HEK293 (cell line): ENCODE measurements around the gene FGF12.

Source experiments
- CTCF ChIA-PET: fragments of 350-600 bp; formaldehyde crosslinking; extraction: SDS; loops from one replicate; lab custom pipeline; 2021; ENCODE audit warnings: antibody characterized with exemption; lab: Yijun Ruan, JAX
- POLR2A ChIA-PET: fragments of 300-600 bp; formaldehyde crosslinking; extraction: SDS; loops from one replicate; lab custom pipeline; 2020; ENCODE audit warnings: antibody characterized with exemption, inconsistent platforms; lab: Yijun Ruan, JAX
- H3K27ac ChIP-seq: fragments of 200-500 bp; sonication (Bioruptor generic); 2 replicates; pipeline ENCODE4 v1.5.1; 2014; ENCODE audit warnings: low read depth, low read length, control low read depth, inconsistent platforms; ENCODE audit errors: extremely low read depth
- H3K36me3 ChIP-seq, 2 experiments: fragments of 200-500 bp in 1 of 2; sonication (Bioruptor generic) in 1 of 2; 1 replicate in 1 of 2; 2 replicates in 1 of 2; pipeline ENCODE4 v1.5.1; 2014 to 2017; ENCODE audit warnings: inconsistent platforms in 2 of 2, low read length in 2 of 2; ENCODE audit not compliant: control insufficient read depth in 2 of 2, insufficient read depth in 1 of 2
- H3K4me1 ChIP-seq: fragments of 200-500 bp; sonication (Bioruptor generic); 2 replicates; pipeline ENCODE4 v1.5.1; 2014; ENCODE audit warnings: mild to moderate bottlenecking, low read length, inconsistent platforms; ENCODE audit not compliant: control insufficient read depth, insufficient read depth
- H3K4me3 ChIP-seq: 2 replicates; pipeline ENCODE4 v1.5.1; 2011; ENCODE audit warnings: low read depth, mild to moderate bottlenecking, control low read depth, low read length, moderate library complexity
- H3K9me3 ChIP-seq: fragments of 200-500 bp; sonication (Bioruptor generic); 2 replicates; pipeline ENCODE4 v1.5.1; 2014; ENCODE audit warnings: low read depth, low read length, inconsistent platforms; ENCODE audit not compliant: control insufficient read depth, insufficient read depth
- HOXC10 ChIP-seq: sonication (generic); formaldehyde crosslinking; IDR thresholded peaks from 2 replicates; pipeline ENCODE4 v1.8.1; 2023; ENCODE audit warnings: mild to moderate bottlenecking, missing genetic modification reagents
- KLF1 ChIP-seq: fragments of 450-650 bp; formaldehyde crosslinking; IDR thresholded peaks from 2 replicates; pipeline ENCODE4 v1.5.1; 2016; ENCODE audit warnings: missing biosample characterization, missing genetic modification characterization
- KLF8 ChIP-seq: fragments of 450-650 bp; formaldehyde crosslinking; IDR thresholded peaks from 2 replicates; pipeline ENCODE4 v1.5.1; 2016; ENCODE audit warnings: missing biosample characterization, missing genetic modification characterization
- SCRT1 ChIP-seq: fragments of 450-650 bp; formaldehyde crosslinking; IDR thresholded peaks from 2 replicates; pipeline ENCODE4 v1.5.1; 2016; ENCODE audit warnings: missing biosample characterization, missing genetic modification characterization, borderline replicate concordance
- TRIM28 ChIP-seq: IDR thresholded peaks from 2 replicates; pipeline ENCODE4 v1.6.1; 2011; ENCODE audit warnings: low read length, control low read depth, borderline replicate concordance
- ZBTB21 ChIP-seq: fragments of 450-650 bp; formaldehyde crosslinking; IDR thresholded peaks from 2 replicates; pipeline ENCODE4 v1.5.1; 2017; ENCODE audit warnings: missing biosample characterization, missing genetic modification characterization
- ZBTB48 ChIP-seq: fragments of 450-650 bp; formaldehyde crosslinking; IDR thresholded peaks from 2 replicates; pipeline ENCODE4 v1.5.1; 2016; ENCODE audit warnings: missing biosample characterization, missing genetic modification characterization
- ZFP41 ChIP-seq: fragments of 450-650 bp; formaldehyde crosslinking; IDR thresholded peaks from 2 replicates; pipeline ENCODE4 v1.5.1; 2016; ENCODE audit warnings: missing biosample characterization, missing genetic modification characterization, borderline replicate concordance
- ZIC2 ChIP-seq: fragments of 450-650 bp; formaldehyde crosslinking; IDR thresholded peaks from 2 replicates; pipeline ENCODE4 v1.5.1; 2016; ENCODE audit warnings: missing biosample characterization, missing genetic modification characterization
- ZNF133 ChIP-seq: fragments of 450-650 bp; formaldehyde crosslinking; IDR thresholded peaks from 2 replicates; pipeline ENCODE4 v1.5.1; 2016; ENCODE audit warnings: missing biosample characterization, missing genetic modification characterization
- ZNF148 ChIP-seq: fragments of 450-650 bp; formaldehyde crosslinking; IDR thresholded peaks from 2 replicates; pipeline ENCODE4 v1.5.0; 2017; ENCODE audit warnings: missing biosample characterization, missing genetic modification characterization, borderline replicate concordance
- ZNF169 ChIP-seq: fragments of 450-650 bp; formaldehyde crosslinking; IDR thresholded peaks from 2 replicates; pipeline ENCODE4 v1.5.1; 2016; ENCODE audit warnings: missing biosample characterization, missing genetic modification characterization
- ZNF202 ChIP-seq: fragments of 450-650 bp; formaldehyde crosslinking; IDR thresholded peaks from 2 replicates; pipeline ENCODE4 v1.5.1; 2016; ENCODE audit warnings: missing biosample characterization, missing genetic modification characterization, borderline replicate concordance
- ZNF221 ChIP-seq: fragments of 450-650 bp; formaldehyde crosslinking; IDR thresholded peaks from 2 replicates; pipeline ENCODE4 v1.5.1; 2017; ENCODE audit warnings: missing biosample characterization, missing genetic modification characterization, borderline replicate concordance
- ZNF274 ChIP-seq, 2 experiments: fragments of 200-500 bp in 1 of 2; fragments of 450-650 bp in 1 of 2; sonication (Bioruptor generic) in 1 of 2; formaldehyde crosslinking in 1 of 2; IDR thresholded peaks; 2 replicates each; pipeline versions ENCODE4 v1.5.1 to v1.6.1; 2014 to 2016; ENCODE audit warnings: borderline replicate concordance in 1 of 2, inconsistent platforms in 1 of 2, low read length in 1 of 2, missing biosample characterization in 1 of 2, missing genetic modification characterization in 1 of 2
- ZNF292 ChIP-seq: fragments of 450-650 bp; formaldehyde crosslinking; IDR thresholded peaks from 2 replicates; pipeline ENCODE4 v1.5.1; 2016; ENCODE audit warnings: low read depth, missing biosample characterization, missing genetic modification characterization, borderline replicate concordance
- ZNF311 ChIP-seq: fragments of 450-650 bp; formaldehyde crosslinking; IDR thresholded peaks from 2 replicates; pipeline ENCODE4 v1.5.1; 2017; ENCODE audit warnings: missing biosample characterization, missing genetic modification characterization, borderline replicate concordance
- ZNF660 ChIP-seq: fragments of 450-650 bp; IDR thresholded peaks from 2 replicates; pipeline ENCODE4 v1.5.1; 2018; ENCODE audit warnings: missing biosample characterization, mild to moderate bottlenecking, missing genetic modification characterization
- ZNF707 ChIP-seq: fragments of 450-650 bp; formaldehyde crosslinking; IDR thresholded peaks from 2 replicates; pipeline ENCODE4 v1.5.1; 2016; ENCODE audit warnings: missing biosample characterization, missing genetic modification characterization
- ZSCAN5A ChIP-seq: fragments of 450-650 bp; formaldehyde crosslinking; IDR thresholded peaks from 2 replicates; pipeline ENCODE4 v1.5.1; 2016; ENCODE audit warnings: missing biosample characterization, missing genetic modification characterization
- TF ChIP-seq, protein P1 (sequence below): fragments of 450-650 bp; formaldehyde crosslinking; IDR thresholded peaks from 2 replicates; pipeline ENCODE4 v1.5.1; 2016; ENCODE audit warnings: missing biosample characterization, missing genetic modification characterization
- TF ChIP-seq, protein P2 (sequence below): fragments of 450-650 bp; formaldehyde crosslinking; IDR thresholded peaks from 2 replicates; pipeline ENCODE4 v1.5.1; 2016; ENCODE audit warnings: missing biosample characterization, missing genetic modification characterization
- TF ChIP-seq, protein P3 (sequence below): fragments of 450-650 bp; formaldehyde crosslinking; IDR thresholded peaks from 2 replicates; pipeline ENCODE4; 2016; ENCODE audit warnings: missing biosample characterization, missing genetic modification characterization
- TF ChIP-seq, protein P4 (sequence below): fragments of 450-650 bp; formaldehyde crosslinking; IDR thresholded peaks from 2 replicates; pipeline ENCODE4 v1.5.1; 2017; ENCODE audit warnings: missing biosample characterization, missing genetic modification characterization

FGF12 gene

GRCh38 chr3:192302721-192303120, 424.6 kb downstream of the FGF12 start:
- H3K4me3 ChIP-seq = no peak overlapping the region
- no peaks in the 10 kb centered on the region for H3K9me3 ChIP-seq
- no peaks in the 10 kb centered on the region for H3K4me1 ChIP-seq
- ChIA-PET CTCF (no interaction called here), POLR2A (no interaction called here)
- H3K27ac ChIP-seq = no peak overlapping the region
- TF ChIP-seq ZNF707 (tag by site-specific recombination) (no peak), ZNF660 (tag by site-specific recombination) (no peak), ZBTB21 (tag by site-specific recombination) (no peak), ZNF169 (tag by site-specific recombination) (no peak), KLF8 (no peak)
- TF ChIP-seq, protein P1, sequence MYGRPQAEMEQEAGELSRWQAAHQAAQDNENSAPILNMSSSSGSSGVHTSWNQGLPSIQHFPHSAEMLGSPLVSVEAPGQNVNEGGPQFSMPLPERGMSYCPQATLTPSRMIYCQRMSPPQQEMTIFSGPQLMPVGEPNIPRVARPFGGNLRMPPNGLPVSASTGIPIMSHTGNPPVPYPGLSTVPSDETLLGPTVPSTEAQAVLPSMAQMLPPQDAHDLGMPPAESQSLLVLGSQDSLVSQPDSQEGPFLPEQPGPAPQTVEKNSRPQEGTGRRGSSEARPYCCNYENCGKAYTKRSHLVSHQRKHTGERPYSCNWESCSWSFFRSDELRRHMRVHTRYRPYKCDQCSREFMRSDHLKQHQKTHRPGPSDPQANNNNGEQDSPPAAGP (tag by site-specific recombination) = no peak
- TF ChIP-seq, protein P2, sequence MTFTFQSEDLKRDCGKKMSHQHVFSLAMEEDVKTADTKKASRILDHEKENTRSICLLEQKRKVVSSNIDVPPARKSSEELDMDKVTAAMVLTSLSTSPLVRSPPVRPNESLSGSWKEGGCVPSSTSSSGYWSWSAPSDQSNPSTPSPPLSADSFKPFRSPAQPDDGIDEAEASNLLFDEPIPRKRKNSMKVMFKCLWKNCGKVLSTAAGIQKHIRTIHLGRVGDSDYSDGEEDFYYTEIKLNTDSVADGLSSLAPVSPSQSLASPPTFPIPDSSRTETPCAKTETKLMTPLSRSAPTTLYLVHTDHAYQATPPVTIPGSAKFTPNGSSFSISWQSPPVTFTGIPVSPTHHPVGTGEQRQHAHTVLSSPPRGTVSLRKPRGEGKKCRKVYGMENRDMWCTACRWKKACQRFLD (tag by site-specific recombination) = no peak
- TF ChIP-seq, protein P3, sequence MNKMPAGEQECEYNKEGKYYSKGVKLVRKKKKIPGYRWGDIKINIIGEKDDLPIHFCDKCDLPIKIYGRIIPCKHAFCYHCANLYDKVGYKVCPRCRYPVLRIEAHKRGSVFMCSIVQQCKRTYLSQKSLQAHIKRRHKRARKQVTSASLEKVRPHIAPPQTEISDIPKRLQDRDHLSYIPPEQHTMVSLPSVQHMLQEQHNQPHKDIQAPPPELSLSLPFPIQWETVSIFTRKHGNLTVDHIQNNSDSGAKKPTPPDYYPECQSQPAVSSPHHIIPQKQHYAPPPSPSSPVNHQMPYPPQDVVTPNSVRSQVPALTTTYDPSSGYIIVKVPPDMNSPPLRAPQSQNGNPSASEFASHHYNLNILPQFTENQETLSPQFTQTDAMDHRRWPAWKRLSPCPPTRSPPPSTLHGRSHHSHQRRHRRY (tag by site-specific recombination) = no peak
- H3K36me3 ChIP-seq = no peaks in the 10 kb centered on the region

- no peaks in the 10 kb centered on the region for H3K9me3 ChIP-seq
- no peaks in the 10 kb centered on the region for H3K36me3 ChIP-seq
- ChIA-PET POLR2A (no interaction called here), CTCF (no interaction called here)
- no peak overlapping the region for H3K4me3 ChIP-seq
- H3K27ac ChIP-seq = no peak overlapping the region
- H3K4me1 ChIP-seq = no peaks in the 10 kb centered on the region
- no peak for TF ChIP-seq TRIM28
- no peak for TF ChIP-seq ZNF274 (IDR thresholded peaks at IDR 0.05; ENCODE audit: low read length)
- TF ChIP-seq ZNF274 (tag by site-specific recombination; IDR thresholded peaks at IDR 0.05; ENCODE audit: borderline replicate concordance) = no peak
- TF ChIP-seq SCRT1 (tag by site-specific recombination) = no peak
- TF ChIP-seq, protein P1 (tag by site-specific recombination) = no peak
- no peak for TF ChIP-seq ZNF292 (tag by site-specific recombination)
- no peak for TF ChIP-seq ZBTB48 (tag by site-specific recombination)
- TF ChIP-seq ZNF202 (tag by site-specific recombination) = no peak
- no peak for TF ChIP-seq KLF1 (tag by site-specific recombination)
- TF ChIP-seq ZSCAN5A (tag by site-specific recombination) = no peak
- no peak for TF ChIP-seq ZFP41 (tag by site-specific recombination)
- no peak for TF ChIP-seq ZNF311 (tag by site-specific recombination)
- no peak for TF ChIP-seq ZNF148
- TF ChIP-seq HOXC10 (CRISPR knock-in tag) = no peak
- TF ChIP-seq ZNF221 (tag by site-specific recombination) = no peak
- no peak for TF ChIP-seq ZNF133
- TF ChIP-seq, protein P4, sequence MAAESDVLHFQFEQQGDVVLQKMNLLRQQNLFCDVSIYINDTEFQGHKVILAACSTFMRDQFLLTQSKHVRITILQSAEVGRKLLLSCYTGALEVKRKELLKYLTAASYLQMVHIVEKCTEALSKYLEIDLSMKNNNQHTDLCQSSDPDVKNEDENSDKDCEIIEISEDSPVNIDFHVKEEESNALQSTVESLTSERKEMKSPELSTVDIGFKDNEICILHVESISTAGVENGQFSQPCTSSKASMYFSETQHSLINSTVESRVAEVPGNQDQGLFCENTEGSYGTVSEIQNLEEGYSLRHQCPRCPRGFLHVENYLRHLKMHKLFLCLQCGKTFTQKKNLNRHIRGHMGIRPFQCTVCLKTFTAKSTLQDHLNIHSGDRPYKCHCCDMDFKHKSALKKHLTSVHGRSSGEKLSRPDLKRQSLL = no peak
- TF ChIP-seq ZIC2 (tag by site-specific recombination) = no peak
These were observed 427.4 kb downstream of the FGF12 start for GRCh38 chr3:192299921-192300320.
